HG02588 (cell line): ENCODE results near the gene DMRTA1.
"Not testable (repeated sequence)": the region's sequence is repeated elsewhere in the genome, so short reads cannot be mapped to it uniquely, and the experiment has no call there.

Experiments used
- ATAC-seq: cut with Tn5 transposase; IDR thresholded peaks from one replicate; pipeline ENCODE4 v1.9.1; 2021; ENCODE audit warnings: mild to moderate bottlenecking, moderate library complexity; ENCODE audit not compliant: unreplicated experiment

DMRTA1 gene

GRCh38 chr9:22446589-22446949 is at the start of gene DMRTA1:
Gene DMRTA1 (plus strand): TSS chr9:22446824. CDS start chr9:22447066, 242 bp downstream.
- no peak for ATAC-seq

- ATAC-seq, result no peak
Measured at GRCh38 chr9:22401671-22402070, 45.0 kb upstream of the DMRTA1 start.

- ATAC-seq, result no peak
Measured at GRCh38 chr9:22405869-22406659, 40.6 kb upstream of the DMRTA1 start.

- no peak for ATAC-seq
Measured at GRCh38 chr9:22413884-22414283, 32.7 kb upstream of the DMRTA1 start.

- no peak for ATAC-seq
Measured at GRCh38 chr9:22415941-22416691, 30.5 kb upstream of the DMRTA1 start.

- ATAC-seq, result no peak
Measured at GRCh38 chr9:22416692-22417060, 29.9 kb upstream of the DMRTA1 start.

GRCh38 chr9:22423566-22423965 is 23.1 kb upstream of the DMRTA1 start:
- no peak for ATAC-seq

GRCh38 chr9:22424616-22425015 is 22.0 kb upstream of the DMRTA1 start:
- no peak for ATAC-seq

- ATAC-seq, result no peak
Measured at GRCh38 chr9:22425551-22425950, 21.1 kb upstream of the DMRTA1 start.

GRCh38 chr9:22427226-22427880 is 19.3 kb upstream of the DMRTA1 start:
- no peak for ATAC-seq

GRCh38 chr9:22433691-22434090 is 12.9 kb upstream of the DMRTA1 start:
- ATAC-seq, result no peak

- ATAC-seq, result not testable (repeated sequence)
Measured at GRCh38 chr9:22435252-22435651, 11.4 kb upstream of the DMRTA1 start.

GRCh38 chr9:22437461-22438067 is 9.1 kb upstream of the DMRTA1 start:
- not testable (repeated sequence) for ATAC-seq

- ATAC-seq, result no peak
Measured at GRCh38 chr9:22440841-22441240, 5.8 kb upstream of the DMRTA1 start.

- peak; percentile 59 for ATAC-seq
Measured at GRCh38 chr9:22446950-22447617, 460 bp downstream of the DMRTA1 start.

GRCh38 chr9:22447618-22448305 is 1.1 kb downstream of the DMRTA1 start:
- ATAC-seq, result no peak

- no peak for ATAC-seq
Measured at GRCh38 chr9:22449719-22450118, 3.1 kb downstream of the DMRTA1 start.

- no peak for ATAC-seq
Measured at GRCh38 chr9:22452415-22453010, 5.9 kb downstream of the DMRTA1 start.

GRCh38 chr9:22454016-22454415 is 7.4 kb downstream of the DMRTA1 start:
- no peak for ATAC-seq

- ATAC-seq, result no peak
Measured at GRCh38 chr9:22455181-22455580, 8.6 kb downstream of the DMRTA1 start.
